Endothelial cell (in vitro differentiated cells): ENCODE results near the gene ZC3HAV1L. TPM values are rescaled to one million over a fixed set of nuclear protein-coding genes. Genes with fewer than 3 reads are reported as not detected.
"Not testable (repeated sequence)": the region's sequence is repeated elsewhere in the genome, so short reads cannot be mapped to it uniquely, and the experiment has no call there.

Source experiments
- DNase-seq: peaks from one replicate; pipeline ENCODE4 v3.0.0; 2021; ENCODE audit warnings: low spot score
- H3K27ac Mint-ChIP-seq: one replicate; pipeline ENCODE4 v1.8.0; 2021; ENCODE audit warnings: mixed read lengths, inconsistent platforms; ENCODE audit not compliant: unreplicated experiment
- H3K27me3 Mint-ChIP-seq: one replicate; pipeline ENCODE4 v1.8.0; 2021; ENCODE audit warnings: mild to moderate bottlenecking, moderate library complexity, mixed read lengths, inconsistent platforms; ENCODE audit not compliant: unreplicated experiment
- H3K36me3 Mint-ChIP-seq: one replicate; pipeline ENCODE4 v1.8.0; 2021; ENCODE audit warnings: mild to moderate bottlenecking, low read depth, mixed read lengths, inconsistent platforms; ENCODE audit not compliant: unreplicated experiment
- H3K4me1 Mint-ChIP-seq: one replicate; pipeline ENCODE4 v1.8.0; 2021; ENCODE audit warnings: mild to moderate bottlenecking, mixed read lengths, inconsistent platforms; ENCODE audit not compliant: unreplicated experiment
- H3K4me3 Mint-ChIP-seq: one replicate; pipeline ENCODE4 v1.8.0; 2021; ENCODE audit warnings: mild to moderate bottlenecking, mixed read lengths, inconsistent platforms; ENCODE audit not compliant: unreplicated experiment
- H3K9me3 Mint-ChIP-seq: one replicate; pipeline ENCODE4 v1.8.0; 2021; ENCODE audit warnings: mixed read lengths, inconsistent platforms; ENCODE audit not compliant: unreplicated experiment
- CTCF ChIP-seq: fragments of 200-600 bp; sonication (generic); IDR thresholded peaks from one replicate; pipeline ENCODE4 v1.5.0; 2021; ENCODE audit warnings: antibody characterized with exemption; ENCODE audit not compliant: unreplicated experiment
- total RNA-seq: library from RNA; stranded (reverse); fragmentation: NEBNext Ultra II Directional; extraction: Animal tissue kit (Norgen Biotek cat#: 25700); gene quantifications from one replicate; pipeline ENCODE4 v1.2.1, GENCODE V29; 2021; ENCODE audit not compliant: unreplicated experiment

ZC3HAV1L gene
- total RNA-seq, 1 donor from 2014 or later: 12.4 TPM

GRCh38 chr7:139032473-139032872 lies 3.4 kb downstream of the ZC3HAV1L start:
- H3K4me1 Mint-ChIP-seq: peaks cover 10% of the 10 kb centered on the region
- peaks cover 4% of the 10 kb centered on the region for H3K27me3 Mint-ChIP-seq
- no peak for DNase-seq
- no peak overlapping the region for H3K27ac Mint-ChIP-seq
- H3K4me3 Mint-ChIP-seq: no peak overlapping the region
- peaks cover 22% of the 10 kb centered on the region for H3K36me3 Mint-ChIP-seq
- no peak for TF ChIP-seq CTCF
- H3K9me3 Mint-ChIP-seq: no peaks in the 10 kb centered on the region

- peaks cover 2% of the 10 kb centered on the region for H3K27me3 Mint-ChIP-seq
- no peak overlapping the region for H3K27ac Mint-ChIP-seq
- H3K36me3 Mint-ChIP-seq: peaks cover 30% of the 10 kb centered on the region
- TF ChIP-seq CTCF: no peak
- DNase-seq: no peak
- peak overlapping the region; percentile 73 for H3K4me3 Mint-ChIP-seq
- no peaks in the 10 kb centered on the region for H3K9me3 Mint-ChIP-seq
- no peaks in the 10 kb centered on the region for H3K4me1 Mint-ChIP-seq
These were observed 6.5 kb downstream of the ZC3HAV1L start for GRCh38 chr7:139029353-139029752.

- peaks cover 27% of the 10 kb centered on the region for H3K36me3 Mint-ChIP-seq
- H3K4me3 Mint-ChIP-seq: peak overlapping the region; percentile 19
- H3K9me3 Mint-ChIP-seq: no peaks in the 10 kb centered on the region
- H3K27ac Mint-ChIP-seq: no peak overlapping the region
- no peaks in the 10 kb centered on the region for H3K4me1 Mint-ChIP-seq
- no peaks in the 10 kb centered on the region for H3K27me3 Mint-ChIP-seq
- TF ChIP-seq CTCF: no peak
- DNase-seq: no peak
These were observed 9.3 kb downstream of the ZC3HAV1L start for GRCh38 chr7:139026551-139026950.

GRCh38 chr7:139025861-139026260 lies 10.0 kb downstream of the ZC3HAV1L start:
- not testable (repeated sequence) for DNase-seq, H3K4me1 Mint-ChIP-seq, H3K27me3 Mint-ChIP-seq, H3K9me3 Mint-ChIP-seq, H3K4me3 Mint-ChIP-seq, H3K27ac Mint-ChIP-seq
- peaks cover 27% of the 10 kb centered on the region for H3K36me3 Mint-ChIP-seq

- no peak for TF ChIP-seq CTCF
- Mint-ChIP-seq H3K4me1 (no peaks in the 10 kb centered on the region), H3K9me3 (no peaks in the 10 kb centered on the region), H3K4me3 (no peak overlapping the region), H3K27me3 (no peaks in the 10 kb centered on the region), H3K27ac (no peak overlapping the region), H3K36me3 (peaks cover 23% of the 10 kb centered on the region)
- DNase-seq: no peak
These were observed 12.8 kb downstream of the ZC3HAV1L start for GRCh38 chr7:139023076-139023475.

GRCh38 chr7:139022286-139022685 lies 13.6 kb downstream of the ZC3HAV1L start:
- Mint-ChIP-seq H3K27ac (no peak overlapping the region), H3K4me3 (no peak overlapping the region), H3K9me3 (no peaks in the 10 kb centered on the region), H3K4me1 (no peaks in the 10 kb centered on the region), H3K27me3 (no peaks in the 10 kb centered on the region), H3K36me3 (peaks cover 19% of the 10 kb centered on the region)
- no peak for TF ChIP-seq CTCF
- DNase-seq: no peak
